Measurements from ENCODE around the gene STAM.

Gene STAM

GRCh38 chr10:17648243-17649035 lies 4.5 kb downstream of the STAM start:
- DNase-seq: no peak

DNA sequence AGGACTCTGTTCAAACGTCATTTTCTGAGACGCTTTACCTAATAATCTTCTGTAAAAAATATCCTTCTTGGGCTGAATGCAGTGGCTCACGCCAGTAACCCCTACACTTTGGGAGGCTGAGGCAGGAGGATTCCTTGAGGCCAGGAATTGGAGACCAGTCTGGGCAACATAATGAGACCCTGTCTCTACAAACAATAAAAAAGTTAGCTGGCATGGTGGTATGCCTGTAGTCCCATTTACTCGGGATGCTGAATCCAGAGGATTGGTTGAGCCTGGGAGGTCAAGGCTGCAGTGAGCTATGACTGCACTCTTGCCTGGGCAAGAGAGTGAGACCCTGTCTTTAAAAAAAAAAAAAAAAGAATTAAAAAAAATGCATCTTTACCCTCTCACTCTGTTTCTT lies 5.1 kb downstream of the STAM start:
- DNase-seq: no peak

GRCh38 chr10:17649836-17650235 lies 5.9 kb downstream of the STAM start:
- no peak for DNase-seq

DNA sequence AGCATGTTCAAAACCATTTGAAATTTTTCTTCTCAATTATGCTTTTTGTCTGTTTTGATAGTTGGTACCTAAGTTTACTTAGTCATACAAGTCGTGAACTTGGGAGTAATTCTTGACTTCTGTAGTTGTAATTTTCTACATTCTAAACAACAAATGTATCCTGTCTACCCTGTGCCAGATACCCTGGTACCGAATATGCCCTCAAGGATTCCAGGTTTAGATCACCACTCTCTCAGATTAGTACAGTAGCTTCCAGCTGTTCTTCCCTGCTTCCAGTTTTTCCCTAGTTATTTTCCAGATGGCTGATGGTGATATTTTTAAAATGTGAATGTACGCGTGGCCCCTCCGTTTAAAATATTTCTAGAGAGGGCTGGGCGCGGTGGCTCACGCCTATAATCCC lies 6.5 kb downstream of the STAM start:
- no peak for DNase-seq

DNA sequence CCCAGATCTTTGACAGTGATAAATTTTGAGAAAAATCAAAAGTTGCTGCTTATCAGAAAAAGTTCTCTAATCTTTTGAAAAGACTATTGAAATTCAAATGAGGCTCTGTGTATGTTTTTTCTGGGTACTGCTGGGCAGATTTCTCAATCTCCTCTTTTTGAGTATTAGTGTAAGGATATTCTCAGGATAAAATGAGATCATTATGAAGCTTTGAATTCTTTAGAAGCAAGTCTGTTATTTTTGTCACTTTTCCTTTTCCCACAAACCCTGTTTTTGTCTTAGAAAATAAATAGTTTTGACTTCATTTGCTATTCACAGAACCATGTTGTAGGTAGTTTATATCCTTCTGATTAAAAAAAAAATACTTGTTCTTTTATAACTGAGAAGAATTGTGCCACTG lies 7.9 kb downstream of the STAM start:
- no peak for DNase-seq

GRCh38 chr10:17652585-17652984 lies 8.6 kb downstream of the STAM start:
- no peak for DNase-seq

DNA sequence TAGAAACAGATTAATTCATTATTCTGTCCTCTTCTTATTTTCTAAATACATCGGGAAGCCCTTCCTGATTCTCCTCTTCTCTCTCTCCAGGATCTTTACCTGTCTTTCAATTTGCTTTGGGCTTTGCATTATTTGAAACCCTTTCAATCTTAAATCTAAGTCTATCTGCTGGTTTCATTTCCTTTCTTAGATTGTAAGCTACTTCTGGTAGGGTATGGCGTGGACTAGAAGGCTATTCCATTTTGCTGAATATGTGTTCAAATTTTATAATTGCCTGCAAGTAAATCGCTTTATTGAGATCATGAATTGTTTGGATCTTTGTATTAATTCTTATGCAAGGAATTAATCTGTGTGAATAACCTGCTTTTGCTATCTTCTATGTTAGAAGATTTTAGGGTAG lies 11.1 kb downstream of the STAM start:
- no peak for DNase-seq

DNA sequence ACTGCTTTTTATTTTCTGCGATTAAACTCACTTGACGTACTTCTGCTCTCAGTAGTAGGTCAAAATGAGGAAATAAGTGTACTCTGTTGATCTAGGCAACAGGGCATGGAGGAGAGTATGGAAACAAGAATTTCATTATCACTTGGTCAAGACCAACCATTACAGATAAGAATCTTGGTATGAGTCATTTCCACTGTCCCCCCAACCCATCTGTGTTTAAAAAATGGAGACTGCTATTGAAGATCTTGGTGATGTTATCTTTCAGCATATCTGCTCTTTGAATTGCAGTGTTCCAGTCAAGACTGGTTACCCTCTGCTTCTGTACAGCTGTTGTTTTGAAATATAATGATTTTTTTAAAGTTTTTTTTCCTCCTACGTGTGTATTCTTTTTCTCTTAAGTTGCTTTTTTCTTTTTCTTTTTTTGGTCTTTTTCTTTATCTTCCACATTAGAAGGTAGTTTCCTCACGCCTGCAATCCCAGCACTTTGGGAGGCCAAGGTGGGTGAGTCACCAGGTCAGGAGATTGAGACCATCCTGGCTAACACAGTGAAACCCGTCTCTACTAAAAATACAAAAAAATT lies 11.7 kb downstream of the STAM start:
- no peak for DNase-seq

DNA sequence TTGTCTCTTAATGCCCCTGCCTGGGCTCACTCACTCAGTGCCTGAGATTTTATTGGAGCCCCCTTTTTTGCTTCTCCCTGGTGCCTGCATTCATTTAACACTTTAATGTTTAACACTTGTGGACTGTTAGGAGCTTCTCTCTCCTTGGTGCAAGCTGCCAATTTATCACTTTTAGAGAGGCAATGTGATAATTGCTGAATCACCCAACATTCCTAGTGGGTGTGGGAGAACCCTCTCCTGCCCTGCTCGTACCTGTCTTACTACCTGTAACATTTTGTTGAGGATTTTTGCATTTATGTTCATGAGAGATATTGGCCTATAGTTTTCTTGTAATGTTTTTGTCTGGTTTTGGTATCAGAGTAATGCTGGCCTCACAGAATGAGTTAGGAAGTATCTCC lies 13.2 kb downstream of the STAM start:
- no peak for DNase-seq

GRCh38 chr10:17659365-17659764 lies 15.4 kb downstream of the STAM start:
- DNase-seq: no peak

DNA sequence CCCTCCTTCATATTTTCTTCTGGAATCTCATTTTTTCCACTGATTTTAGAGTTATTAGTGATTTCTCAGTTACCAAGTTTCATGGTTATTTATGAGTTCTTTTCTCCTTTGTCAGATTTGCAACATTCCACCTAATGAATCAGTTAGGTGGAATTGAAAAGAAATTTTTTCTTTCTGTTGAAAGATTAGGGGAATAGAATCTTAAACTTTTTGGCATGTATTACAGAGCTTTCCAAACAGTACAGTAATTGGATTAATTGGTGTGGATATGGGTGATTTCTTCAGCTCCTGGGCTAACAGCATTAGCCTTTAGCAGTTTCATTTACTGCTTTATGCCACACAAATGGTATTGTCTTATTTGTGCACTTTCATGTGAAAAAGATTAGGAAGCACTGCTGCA lies 17.0 kb downstream of the STAM start:
- DNase-seq: no peak

DNA sequence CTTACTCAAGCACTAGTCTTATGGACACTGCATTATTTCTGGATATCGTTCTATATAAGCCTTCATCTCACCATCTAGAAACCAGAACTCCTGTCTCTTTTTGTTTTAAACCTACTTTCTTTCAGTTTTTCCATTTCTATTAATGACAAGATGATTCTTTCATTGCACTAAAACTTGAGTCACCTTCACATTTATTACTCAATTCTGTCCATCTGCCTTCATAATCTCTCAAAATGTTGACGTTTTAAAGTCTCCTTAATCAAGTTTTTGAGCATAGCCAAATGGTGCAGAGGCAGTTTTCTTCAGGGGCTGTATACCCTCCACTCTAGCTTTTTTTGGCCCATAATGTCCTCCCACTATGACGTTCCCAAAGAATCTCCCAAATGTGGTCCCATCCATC lies 17.6 kb downstream of the STAM start:
- DNase-seq: no peak

- no peak for DNase-seq
Measured at GRCh38 chr10:17662193-17663138, 18.5 kb downstream of the STAM start.

- no peak for DNase-seq
Measured at GRCh38 chr10:17663450-17663849, 19.5 kb downstream of the STAM start.

DNA sequence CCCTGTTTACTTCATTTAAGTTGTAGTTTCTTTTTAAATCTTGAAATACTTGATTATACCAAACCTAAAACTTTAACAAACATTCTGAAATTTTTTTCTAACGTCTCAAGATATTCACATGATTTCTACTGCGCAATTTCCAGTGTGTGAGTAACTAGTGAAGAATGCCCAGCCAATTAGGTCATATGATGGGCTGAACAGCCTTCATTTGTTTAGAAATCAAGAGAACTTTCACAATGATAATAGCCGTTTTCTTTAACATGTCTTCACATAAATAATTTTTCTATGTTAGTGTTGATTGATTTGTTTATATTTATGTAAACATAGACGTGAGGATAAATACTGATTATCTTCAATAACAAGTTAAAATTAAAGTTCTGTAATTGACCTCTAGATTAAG lies 21.8 kb downstream of the STAM start:
- DNase-seq: no peak

- DNase-seq: no peak
Measured at GRCh38 chr10:17668435-17669184, 24.7 kb downstream of the STAM start.

DNA sequence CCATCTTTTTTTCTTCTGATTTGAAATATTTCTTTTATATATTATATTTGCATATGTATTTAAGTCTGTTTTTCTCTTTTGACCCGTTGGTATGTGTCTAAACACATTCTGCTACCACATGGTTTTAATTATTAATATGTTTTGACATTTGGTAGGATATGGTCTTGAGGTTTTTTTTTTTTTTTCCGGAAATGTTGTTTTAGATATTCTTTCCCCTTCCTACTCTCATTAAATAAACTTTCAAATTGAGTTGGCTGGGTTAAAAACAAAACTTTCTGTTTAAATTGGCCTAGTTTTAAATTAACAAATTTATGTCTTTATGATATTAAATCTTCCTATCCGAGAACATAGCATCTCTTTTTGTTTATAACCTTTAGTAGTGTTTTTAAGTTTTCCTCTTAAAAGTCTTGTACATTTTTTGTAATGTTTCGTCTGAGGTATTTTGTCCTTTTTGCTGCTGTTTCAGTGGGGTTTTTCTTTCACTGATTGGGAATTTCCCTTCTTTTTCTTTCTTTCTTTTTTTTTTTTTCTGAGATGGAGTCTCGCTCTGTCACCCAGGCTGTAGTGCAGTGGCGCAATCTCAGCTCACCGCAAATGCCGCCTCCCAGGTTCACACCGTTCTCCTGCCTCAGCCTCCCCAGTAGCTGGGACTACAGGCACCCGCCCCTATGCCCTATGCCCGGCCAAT lies 25.4 kb downstream of the STAM start:
- DNase-seq: no peak

- DNase-seq: no peak
Measured at GRCh38 chr10:17671307-17671706, 27.4 kb downstream of the STAM start.

GRCh38 chr10:17673471-17674061 lies 29.6 kb downstream of the STAM start:
- DNase-seq: no peak

GRCh38 chr10:17674566-17674965 lies 30.6 kb downstream of the STAM start:
- no peak for DNase-seq

DNA sequence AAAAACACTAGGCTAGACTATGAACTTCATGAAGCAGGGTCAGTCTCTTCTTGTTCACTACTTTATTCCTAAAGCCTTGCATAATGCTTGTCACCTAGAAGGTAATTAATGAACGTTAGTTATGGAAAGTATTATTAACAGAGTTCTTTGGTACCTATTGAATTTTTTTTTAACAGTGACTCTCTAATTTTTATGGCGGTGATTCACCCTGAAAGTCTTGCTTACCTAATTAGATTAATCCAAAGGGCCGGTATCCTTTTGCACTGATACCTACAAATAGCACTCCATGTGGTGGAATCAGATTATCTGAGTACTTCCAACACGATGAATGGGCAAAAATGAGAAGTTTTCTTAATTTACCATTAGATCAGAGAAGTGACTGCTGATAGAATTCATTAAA lies 31.7 kb downstream of the STAM start:
- no peak for DNase-seq

- no peak for DNase-seq
Measured at GRCh38 chr10:17676919-17677318, 33.0 kb downstream of the STAM start.
